Vagina (tissue), 2 donors: Measurements from ENCODE around the gene WBP11.

Experiments used
- POLR2A ChIP-seq, 2 donors: fragments of 450-650 bp; IDR thresholded peaks; one replicate each; pipeline ENCODE4 v1.6.1; 2017; ENCODE audit warnings: antibody characterized with exemption in 2 of 2, mild to moderate bottlenecking in 2 of 2, moderate library complexity in 2 of 2
- POLR2AphosphoS5 ChIP-seq, 2 donors: sonication (generic); formaldehyde crosslinking; IDR thresholded peaks; one replicate each; pipeline ENCODE4 v1.9.0; 2017; ENCODE audit warnings: antibody characterized with exemption in 2 of 2, mild to moderate bottlenecking in 2 of 2, low read depth in 1 of 2; ENCODE audit not compliant: insufficient read depth in 1 of 2
- TF ChIP-seq, protein P1 (sequence below), 3 experiments: fragments of 450-650 bp in 2 of 3; fragments of 200-600 bp in 1 of 3; sonication (generic) in 1 of 3; IDR thresholded peaks; one replicate each; pipeline ENCODE4 v1.5.1; 2017 to 2019; ENCODE audit warnings: antibody characterized with exemption in 3 of 3, mild to moderate bottlenecking in 2 of 3, moderate library complexity in 2 of 3

DNA sequence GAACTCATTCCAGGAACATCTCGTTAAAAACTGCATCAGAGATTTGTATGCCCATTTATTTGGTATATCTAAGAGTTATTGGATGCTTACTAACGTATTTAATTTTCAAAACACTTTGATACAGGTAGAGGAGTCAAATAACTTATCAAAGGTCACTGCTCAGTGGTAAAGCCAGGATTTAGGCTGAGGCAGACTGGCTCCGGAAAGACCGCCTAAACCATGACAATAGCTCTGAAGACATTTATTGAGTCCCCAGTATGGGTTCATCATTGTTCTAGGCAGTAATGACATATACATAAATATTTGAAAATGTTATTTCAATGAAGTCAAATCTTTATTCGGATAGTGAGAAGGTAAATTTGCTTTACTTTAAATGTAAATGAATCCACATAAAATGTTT, 30.3 kb downstream of the WBP11 start:
- TF ChIP-seq, protein P1, sequence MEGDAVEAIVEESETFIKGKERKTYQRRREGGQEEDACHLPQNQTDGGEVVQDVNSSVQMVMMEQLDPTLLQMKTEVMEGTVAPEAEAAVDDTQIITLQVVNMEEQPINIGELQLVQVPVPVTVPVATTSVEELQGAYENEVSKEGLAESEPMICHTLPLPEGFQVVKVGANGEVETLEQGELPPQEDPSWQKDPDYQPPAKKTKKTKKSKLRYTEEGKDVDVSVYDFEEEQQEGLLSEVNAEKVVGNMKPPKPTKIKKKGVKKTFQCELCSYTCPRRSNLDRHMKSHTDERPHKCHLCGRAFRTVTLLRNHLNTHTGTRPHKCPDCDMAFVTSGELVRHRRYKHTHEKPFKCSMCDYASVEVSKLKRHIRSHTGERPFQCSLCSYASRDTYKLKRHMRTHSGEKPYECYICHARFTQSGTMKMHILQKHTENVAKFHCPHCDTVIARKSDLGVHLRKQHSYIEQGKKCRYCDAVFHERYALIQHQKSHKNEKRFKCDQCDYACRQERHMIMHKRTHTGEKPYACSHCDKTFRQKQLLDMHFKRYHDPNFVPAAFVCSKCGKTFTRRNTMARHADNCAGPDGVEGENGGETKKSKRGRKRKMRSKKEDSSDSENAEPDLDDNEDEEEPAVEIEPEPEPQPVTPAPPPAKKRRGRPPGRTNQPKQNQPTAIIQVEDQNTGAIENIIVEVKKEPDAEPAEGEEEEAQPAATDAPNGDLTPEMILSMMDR (IDR thresholded peaks at IDR 0.05) = no peak
- TF ChIP-seq POLR2AphosphoS5 (IDR thresholded peaks at IDR 0.05; ENCODE audit: insufficient read depth in 1 of 2, low read depth in 1 of 2) (no peak), POLR2A (IDR thresholded peaks at IDR 0.05) (no peak)
